Endothelial cell of umbilical vein (primary cell): Measurements from ENCODE around the gene VPREB1. TPM values are rescaled to one million over a fixed set of nuclear protein-coding genes. Genes with fewer than 3 reads are reported as not detected.

Experiments
- BruUV-seq: library from RNA; stranded (reverse); fragments of 400-500 nt; replicated peaks from 2 replicates; lab custom pipeline; 2021; lab: Mats Ljungman, UMichigan
- CTCF ChIA-PET: fragments of 300-600, 350-600 bp; sonication (Branson Sonifier 250); formaldehyde crosslinking; loops from one replicate; lab custom pipeline; 2021; ENCODE audit warnings: antibody characterized with exemption, inconsistent platforms; lab: Charles Lee
- POLR2A ChIA-PET: fragments of 300-600, 350-600 bp; sonication (Branson Sonifier 250); formaldehyde crosslinking; loops from one replicate; lab custom pipeline; 2021; ENCODE audit warnings: antibody characterized with exemption, inconsistent platforms; lab: Charles Lee
- DNase-seq: peaks from one replicate; pipeline ENCODE4 v3.0.0-alpha.2; 2011; ENCODE audit warnings: low read depth, low spot score
- FAIRE-seq: peaks from 2 replicates; lab custom pipeline; 2011; peaks lifted over from hg19 to GRCh38; lab: Jason Lieb, UNC
- H2AFZ ChIP-seq: 2 replicates; pipeline ENCODE4 v1.6.0; 2012; ENCODE audit warnings: low read depth, low read length, control low read depth, inconsistent platforms
- H3K27ac ChIP-seq: 2 replicates; pipeline ENCODE4 v1.5.1; 2011; ENCODE audit warnings: low read depth, mild to moderate bottlenecking, control low read depth, low read length, moderate library complexity; ENCODE audit not compliant: insufficient read depth
- H3K27me3 ChIP-seq, 2 experiments: 2 replicates each; pipeline versions ENCODE4 v1.6.0 to v1.6.1; 2011; ENCODE audit warnings: low read length in 2 of 2, mixed read lengths in 1 of 2; ENCODE audit not compliant: control insufficient read depth in 2 of 2, insufficient read depth in 2 of 2
- H3K36me3 ChIP-seq, 2 experiments: 2 replicates in 1 of 2; 3 replicates in 1 of 2; pipeline ENCODE4 v1.5.1; 2011; ENCODE audit warnings: low read length in 2 of 2, mild to moderate bottlenecking in 1 of 2, moderate library complexity in 1 of 2; ENCODE audit not compliant: control insufficient read depth in 2 of 2, insufficient read depth in 2 of 2; ENCODE audit errors: extremely low read depth in 1 of 2
- H3K4me1 ChIP-seq: 3 replicates; pipeline ENCODE4 v1.5.1; 2011; ENCODE audit warnings: mild to moderate bottlenecking, low read length; ENCODE audit not compliant: control insufficient read depth, insufficient read depth; ENCODE audit errors: extremely low read depth
- H3K4me2 ChIP-seq: 2 replicates; pipeline ENCODE4 v1.6.1; 2011; ENCODE audit warnings: low read length, control low read depth, mixed read lengths; ENCODE audit not compliant: insufficient read depth
- H3K4me3 ChIP-seq, 3 experiments: fragments of 200-600 bp in 1 of 3; sonication (generic), shearing (Covaris generic) in 1 of 3; replicated peaks in 1 of 3; 2 replicates each; pipeline ENCODE4 v1.5.1; 2011 to 2016; ENCODE audit warnings: control low read depth in 3 of 3, low read length in 3 of 3, mild to moderate bottlenecking in 2 of 3, inconsistent platforms in 1 of 3, low read depth in 1 of 3, moderate library complexity in 1 of 3; ENCODE audit not compliant: insufficient read depth in 1 of 3
- H3K79me2 ChIP-seq: 2 replicates; pipeline ENCODE4 v1.6.0; 2012; ENCODE audit warnings: low read length, inconsistent platforms; ENCODE audit not compliant: control insufficient read depth, insufficient read depth
- H3K9ac ChIP-seq: replicated peaks from 2 replicates; pipeline ENCODE3; 2011; ENCODE audit warnings: low read length, control low read depth; ENCODE audit not compliant: insufficient read depth; ENCODE audit errors: extremely low read depth
- H3K9me1 ChIP-seq: replicated peaks from 3 replicates; pipeline ENCODE4 v1.6.0; 2011; ENCODE audit warnings: mild to moderate bottlenecking, low read length; ENCODE audit not compliant: control insufficient read depth, insufficient read depth; ENCODE audit errors: extremely low read depth
- H3K9me3 ChIP-seq: replicated peaks from 2 replicates; pipeline ENCODE4 v1.5.1; 2012; ENCODE audit warnings: low read length, inconsistent platforms; ENCODE audit not compliant: control insufficient read depth, insufficient read depth
- H4K20me1 ChIP-seq: replicated peaks from 2 replicates; pipeline ENCODE3; 2011; ENCODE audit warnings: mild to moderate bottlenecking, low read length; ENCODE audit not compliant: control insufficient read depth, insufficient read depth; ENCODE audit errors: extremely low read depth
- EZH2 ChIP-seq: IDR thresholded peaks from 2 replicates; pipeline ENCODE4 v1.6.1; 2012; ENCODE audit warnings: borderline replicate concordance, low read depth, mild to moderate bottlenecking, moderate library complexity, low read length, inconsistent platforms; ENCODE audit not compliant: severe bottlenecking
- FOS ChIP-seq: IDR thresholded peaks from 2 replicates; pipeline ENCODE4 v1.6.1; 2011; ENCODE audit warnings: mild to moderate bottlenecking, low read length, moderate library complexity, borderline replicate concordance; ENCODE audit not compliant: insufficient read depth
- GATA2 ChIP-seq: IDR thresholded peaks from 2 replicates; pipeline ENCODE4 v1.7.0; 2011; ENCODE audit warnings: low read depth, mild to moderate bottlenecking, moderate library complexity, mixed read lengths, low read length; ENCODE audit not compliant: insufficient read length, insufficient read depth
- JUN ChIP-seq: IDR thresholded peaks from 2 replicates; pipeline ENCODE4 v1.6.1; 2011; ENCODE audit warnings: borderline replicate concordance, low read depth; ENCODE audit not compliant: insufficient read length, insufficient read depth
- MAX ChIP-seq: IDR thresholded peaks from 2 replicates; pipeline ENCODE4 v1.6.1; 2011; ENCODE audit not compliant: insufficient read depth, insufficient read length
- MYC ChIP-seq: IDR thresholded peaks from one replicate; pipeline ENCODE4 v1.6.1; 2011; ENCODE audit warnings: mild to moderate bottlenecking, low read depth, low read length
- POLR2A ChIP-seq: IDR thresholded peaks from 2 replicates; pipeline ENCODE4 v1.6.1; 2012; ENCODE audit warnings: low read depth, mild to moderate bottlenecking, control low read depth, low read length
- POLR2AphosphoS5 ChIP-seq: IDR thresholded peaks from 2 replicates; pipeline ENCODE4 v1.6.1; 2012; ENCODE audit warnings: low read depth, mild to moderate bottlenecking, control low read depth, low read length, moderate library complexity; ENCODE audit not compliant: insufficient read depth
- dilution Hi-C: fragments of 300-500 bp; cut with MboI; formaldehyde crosslinking; loops from one replicate; pipeline ENCODE4 v1.15.0; 2019; ENCODE audit warnings: low sequenced_read_pairs; ENCODE audit not compliant: extremely low pct_ligation_motif_present
- intact Hi-C: fragments of 100-400 bp; cut with micrococcal nuclease; formaldehyde crosslinking; loops from one replicate; pipeline ENCODE4 v1.10.0; 2022
- polyA plus RNA-seq, 4 experiments: library from polyadenylated mRNA; depleted of rRNA in 3 of 4; stranded (reverse) in 3 of 4; unstranded in 1 of 4; fragments of >200 nt; gene quantifications; 2 replicates each; pipeline versions ENCODE4 v1.2.1 to v1.2.3, GENCODE V29; 2011 to 2012; ENCODE audit warnings: missing spikeins in 1 of 4
- total RNA-seq: library from RNA; stranded (reverse); gene quantifications from 2 replicates; pipeline ENCODE4 v1.2.3, GENCODE V29; 2021
- TF ChIP-seq, protein P1 (sequence below), 2 donors: IDR thresholded peaks; 1 replicate in 1 of 2; 2 replicates in 1 of 2; pipeline ENCODE4 v1.5.1; 2011; ENCODE audit warnings: low read length in 2 of 2, mild to moderate bottlenecking in 2 of 2, moderate library complexity in 2 of 2, control low read depth in 1 of 2, inconsistent platforms in 1 of 2, low read depth in 1 of 2; ENCODE audit not compliant: insufficient read depth in 1 of 2; ENCODE audit errors: extremely low read depth in 1 of 2

VPREB1 gene
- total and polyA plus RNA-seq, 2 donors (not counting 3 experiments of a cell fraction or from before 2014, with no cell fraction given) = not detected

DNA sequence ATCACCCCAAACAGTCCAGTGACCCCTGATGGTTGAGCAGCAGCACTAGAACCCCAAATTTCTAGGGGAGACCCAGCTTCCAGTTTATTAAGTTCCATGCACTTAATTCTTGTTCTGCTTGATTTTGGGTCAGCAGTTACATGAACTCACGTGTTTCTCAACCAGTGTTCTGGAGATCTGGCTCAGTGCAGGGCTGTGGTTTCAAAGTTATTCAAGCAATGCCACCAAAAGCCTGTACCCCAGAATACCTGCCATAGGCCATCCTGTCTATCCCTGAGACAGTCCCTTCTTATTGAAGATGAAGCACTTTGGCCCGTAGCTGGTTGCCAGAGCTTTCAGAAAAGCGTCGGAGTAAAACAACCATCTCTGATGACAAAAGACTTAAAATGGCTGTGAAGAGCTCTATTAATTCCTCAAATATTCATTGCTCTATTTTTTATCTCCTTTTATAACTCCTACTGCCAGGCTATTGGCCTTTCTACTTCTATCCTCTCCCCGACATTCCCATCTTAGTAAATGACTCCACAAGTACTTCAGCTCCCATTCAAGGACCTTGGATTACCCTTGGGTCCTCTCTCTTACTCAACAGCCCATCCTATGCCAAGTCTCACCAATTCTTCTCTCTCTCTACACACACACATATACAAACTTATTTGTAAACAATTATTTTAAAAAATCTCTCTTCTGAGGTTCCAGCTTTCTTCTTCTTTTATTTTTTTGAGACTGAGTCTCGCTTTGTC lies 18.0 kb upstream of the VPREB1 start:
- dilution Hi-C loops (no loop called here), intact Hi-C loops (no loop called here)
- Histone ChIP-seq H3K36me3 (no peaks in the 10 kb centered on the region), H3K27ac (no peak overlapping the region), H3K4me2 (no peak overlapping the region), H3K27me3 (no peaks in the 10 kb centered on the region), H3K9me3 (no peaks in the 10 kb centered on the region), H3K4me1 (no peaks in the 10 kb centered on the region), H4K20me1 (no peaks in the 10 kb centered on the region), H3K9ac (no peak overlapping the region), H3K4me3 (no peak overlapping the region), H3K79me2 (no peaks in the 10 kb centered on the region), H3K9me1 (no peaks in the 10 kb centered on the region), H2AFZ (no peak overlapping the region)
- ChIA-PET CTCF (interaction anchor here (1.0 to 1.9 kb wide), 5 partner anchors 9 to 196 kb away, joined by 3 to 12 read pairs (median 5); no protein-coding TSS in a partner anchor), POLR2A (no interaction called here)
- BruUV-seq = no TSS peak
- DNase-seq (no peak), FAIRE-seq (no peak)
- no peak for TF ChIP-seq MAX
- TF ChIP-seq POLR2AphosphoS5 = no peak
- TF ChIP-seq, protein P1, sequence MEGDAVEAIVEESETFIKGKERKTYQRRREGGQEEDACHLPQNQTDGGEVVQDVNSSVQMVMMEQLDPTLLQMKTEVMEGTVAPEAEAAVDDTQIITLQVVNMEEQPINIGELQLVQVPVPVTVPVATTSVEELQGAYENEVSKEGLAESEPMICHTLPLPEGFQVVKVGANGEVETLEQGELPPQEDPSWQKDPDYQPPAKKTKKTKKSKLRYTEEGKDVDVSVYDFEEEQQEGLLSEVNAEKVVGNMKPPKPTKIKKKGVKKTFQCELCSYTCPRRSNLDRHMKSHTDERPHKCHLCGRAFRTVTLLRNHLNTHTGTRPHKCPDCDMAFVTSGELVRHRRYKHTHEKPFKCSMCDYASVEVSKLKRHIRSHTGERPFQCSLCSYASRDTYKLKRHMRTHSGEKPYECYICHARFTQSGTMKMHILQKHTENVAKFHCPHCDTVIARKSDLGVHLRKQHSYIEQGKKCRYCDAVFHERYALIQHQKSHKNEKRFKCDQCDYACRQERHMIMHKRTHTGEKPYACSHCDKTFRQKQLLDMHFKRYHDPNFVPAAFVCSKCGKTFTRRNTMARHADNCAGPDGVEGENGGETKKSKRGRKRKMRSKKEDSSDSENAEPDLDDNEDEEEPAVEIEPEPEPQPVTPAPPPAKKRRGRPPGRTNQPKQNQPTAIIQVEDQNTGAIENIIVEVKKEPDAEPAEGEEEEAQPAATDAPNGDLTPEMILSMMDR (IDR thresholded peaks at IDR 0.05; ENCODE audit: extremely low read depth in 1 of 2, insufficient read depth in 1 of 2, low read depth in 1 of 2, low read length in 2 of 2) = no peak

- no peak for TF ChIP-seq FOS
- no peak for TF ChIP-seq POLR2A
- TF ChIP-seq EZH2 = no peak
- TF ChIP-seq GATA2 = no peak
- no peak for TF ChIP-seq POLR2AphosphoS5
- TF ChIP-seq MAX = no peak
- TF ChIP-seq JUN = no peak
- TF ChIP-seq, protein P1 (IDR thresholded peaks at IDR 0.05; ENCODE audit: extremely low read depth in 1 of 2, insufficient read depth in 1 of 2, low read depth in 1 of 2, low read length in 2 of 2) = no peak
- no peak for TF ChIP-seq MYC
- dilution Hi-C loops = no loop called here
- CTCF ChIA-PET = interaction anchor here (1.0 kb wide), 2 partner anchors 14 to 21 kb away, joined by 3 read pairs; no protein-coding TSS in a partner anchor
These were observed 16.2 kb upstream of the VPREB1 start for GRCh38 chr22:22228421-22228820.

More at GRCh38 chr22:22228421-22228820, 16.2 kb upstream of the VPREB1 start:
- no peaks in the 10 kb centered on the region for H4K20me1 ChIP-seq
- no peaks in the 10 kb centered on the region for H3K79me2 ChIP-seq
- no peak overlapping the region for H3K4me2 ChIP-seq
- no peak overlapping the region for H3K27ac ChIP-seq
- H3K27me3 ChIP-seq = no peaks in the 10 kb centered on the region
- H3K9me3 ChIP-seq = no peaks in the 10 kb centered on the region
- H3K9me1 ChIP-seq = no peaks in the 10 kb centered on the region
- intact Hi-C loops = no loop called here
- no peak overlapping the region for H2AFZ ChIP-seq
- H3K36me3 ChIP-seq = no peaks in the 10 kb centered on the region
- no TSS peak for BruUV-seq
- H3K4me3 ChIP-seq = no peak overlapping the region
- H3K9ac ChIP-seq = no peak overlapping the region
- POLR2A ChIA-PET = no interaction called here
- DNase-seq (no peak), FAIRE-seq (no peak)
- H3K4me1 ChIP-seq = no peaks in the 10 kb centered on the region
